Measurements from ENCODE around the gene NSUN2. TPM values are rescaled to one million over a fixed set of nuclear protein-coding genes. Genes with fewer than 3 reads are reported as not detected.

Gene NSUN2
- total RNA-seq, 4 donors from 2014 or later: 29.9 to 77.1 (median 51.7) TPM

DNA sequence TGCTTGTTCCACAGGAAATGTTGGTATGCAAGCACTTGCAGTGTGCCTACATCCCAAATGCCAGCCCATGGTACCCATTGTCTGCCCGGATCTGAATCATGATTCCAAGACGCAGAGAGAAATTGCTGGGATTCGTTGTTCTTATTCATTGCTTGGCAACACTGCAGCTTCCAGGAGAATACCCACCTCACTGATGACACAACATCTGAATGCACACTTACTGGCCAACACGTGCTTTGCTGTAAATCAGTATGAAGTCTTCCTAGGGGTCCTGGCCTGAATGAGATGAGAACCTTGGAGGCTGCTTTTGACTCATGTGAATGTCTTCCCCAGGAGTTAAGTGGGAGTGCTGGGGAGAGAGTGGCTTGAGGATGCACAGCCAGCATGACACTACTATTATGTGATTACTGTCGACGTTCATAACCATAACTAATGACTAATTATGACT, 12.0 kb upstream of the NSUN2 start:
- no peaks in the 10 kb centered on the region for H3K36me3 ChIP-seq
- H3K27ac ChIP-seq: no peak overlapping the region
- no peak for DNase-seq
- no peaks in the 10 kb centered on the region for H3K9me3 ChIP-seq
- in situ Hi-C loops (cut with MboI; ENCODE audit: low pct_ligation_motif_present in 1 of 4, low pct_unique_long_range_greater_than_20kb in 1 of 4, low sequenced_read_pairs in 3 of 4) (loop anchor here in 1 of 4 donors (25.0 kb wide), 1 partner anchor 92 kb away; no protein-coding TSS in a partner anchor), intact Hi-C loops (cut with DNase I; ENCODE audit: low total_unique reads) (no loop called here)
- no peak overlapping the region for H3K4me3 ChIP-seq
- TF ChIP-seq CTCF (IDR thresholded peaks at IDR 0.05) (no peak), POLR2AphosphoS5 (IDR thresholded peaks at IDR 0.05) (no peak), EP300 (IDR thresholded peaks at IDR 0.05; ENCODE audit: low read depth) (no peak), POLR2A (IDR thresholded peaks at IDR 0.05) (no peak)
- 93% methylated on average over 6 of the region's 6 CpGs; no CpG with 5 or more reads in 1 of the 2 donors for WGBS, 2 donors (ENCODE audit: low coverage in 1 of 2)
- H3K27me3 ChIP-seq: no peaks in the 10 kb centered on the region
- no peaks in the 10 kb centered on the region for H3K4me1 ChIP-seq

GRCh38 chr5:6642655-6643054, 9.8 kb upstream of the NSUN2 start:
- H3K9me3 ChIP-seq: no peaks in the 10 kb centered on the region
- DNase-seq: no peak
- H3K27ac ChIP-seq: no peak overlapping the region
- no peaks in the 10 kb centered on the region for H3K36me3 ChIP-seq
- intact Hi-C loops (cut with DNase I; ENCODE audit: low total_unique reads): no loop called here
- WGBS, 2 donors (ENCODE audit: low coverage in 1 of 2): 89% methylated on average over 1 of the region's 1 CpG; no CpG with 5 or more reads in 1 of the 2 donors
- no peak overlapping the region for H3K4me3 ChIP-seq
- no peaks in the 10 kb centered on the region for H3K27me3 ChIP-seq
- TF ChIP-seq POLR2AphosphoS5 (IDR thresholded peaks at IDR 0.05) (no peak), EP300 (IDR thresholded peaks at IDR 0.05; ENCODE audit: low read depth) (no peak), CTCF (IDR thresholded peaks at IDR 0.05) (no peak), POLR2A (IDR thresholded peaks at IDR 0.05) (no peak)
- H3K4me1 ChIP-seq: no peaks in the 10 kb centered on the region
- in situ Hi-C loops (cut with MboI; ENCODE audit: low pct_ligation_motif_present in 1 of 4, low pct_unique_long_range_greater_than_20kb in 1 of 4, low sequenced_read_pairs in 3 of 4): loop anchor here in 1 of 4 donors (25.0 kb wide), 1 partner anchor 95 kb away; no protein-coding TSS in a partner anchor

- no peak overlapping the region for H3K27ac ChIP-seq
- intact Hi-C loops (cut with DNase I; ENCODE audit: low total_unique reads) (no loop called here), in situ Hi-C loops (cut with MboI; ENCODE audit: low pct_ligation_motif_present in 1 of 4, low pct_unique_long_range_greater_than_20kb in 1 of 4, low sequenced_read_pairs in 3 of 4) (loop anchor here in 2 of 4 donors (10.0 to 25.0 kb wide), 2 partner anchors 77 to 99 kb away; partner anchors contain the start of gene TENT4A (in 1 of the 2))
- no peaks in the 10 kb centered on the region for H3K36me3 ChIP-seq
- H3K4me3 ChIP-seq: no peak overlapping the region
- H3K9me3 ChIP-seq: no peaks in the 10 kb centered on the region
- H3K27me3 ChIP-seq: no peaks in the 10 kb centered on the region
- 71 to 83% methylated on average over 4 of the region's 4 CpGs for WGBS, 2 donors (ENCODE audit: low coverage in 1 of 2)
- TF ChIP-seq EP300 (IDR thresholded peaks at IDR 0.05; ENCODE audit: low read depth) (no peak), POLR2A (IDR thresholded peaks at IDR 0.05) (no peak), POLR2AphosphoS5 (IDR thresholded peaks at IDR 0.05) (no peak), CTCF (IDR thresholded peaks at IDR 0.05) (no peak)
- H3K4me1 ChIP-seq: peaks cover 0 to 14% (median 10%) of the 10 kb centered on the region in 4 donors
- no peak for DNase-seq
Measured at GRCh38 chr5:6638236-6638635, 5.4 kb upstream of the NSUN2 start.

GRCh38 chr5:6637590-6637989, 4.7 kb upstream of the NSUN2 start:
- DNase-seq: no peak
- 92% methylated on average over 6 of the region's 6 CpGs; no CpG with 5 or more reads in 1 of the 2 donors for WGBS, 2 donors (ENCODE audit: low coverage in 1 of 2)
- Histone ChIP-seq H3K27me3 (no peaks in the 10 kb centered on the region), H3K27ac (no peak overlapping the region), H3K36me3 (no peaks in the 10 kb centered on the region), H3K9me3 (no peaks in the 10 kb centered on the region), H3K4me1 (peaks cover 0 to 14% (median 10%) of the 10 kb centered on the region in 4 donors), H3K4me3 (no peak overlapping the region)
- intact Hi-C loops (cut with DNase I; ENCODE audit: low total_unique reads): no loop called here
- TF ChIP-seq POLR2AphosphoS5 (IDR thresholded peaks at IDR 0.05) (no peak), CTCF (IDR thresholded peaks at IDR 0.05) (no peak), POLR2A (IDR thresholded peaks at IDR 0.05) (no peak), EP300 (IDR thresholded peaks at IDR 0.05; ENCODE audit: low read depth) (no peak)
- in situ Hi-C loops (cut with MboI; ENCODE audit: low pct_ligation_motif_present in 1 of 4, low pct_unique_long_range_greater_than_20kb in 1 of 4, low sequenced_read_pairs in 3 of 4): loop anchor here in 2 of 4 donors (10.0 to 25.0 kb wide), 2 partner anchors 77 to 100 kb away; partner anchors contain the start of gene TENT4A (in 1 of the 2)

Measured in transverse colon (tissue), 4 donors.